AG04449 (cell line): ENCODE results near the gene PCYT1A.

Experiments
- CTCF ChIA-PET: fragments of 350-600 bp; formaldehyde crosslinking; extraction: SDS; loops from one replicate; lab custom pipeline; 2021; ENCODE audit warnings: antibody characterized with exemption; lab: Yijun Ruan, JAX
- POLR2A ChIA-PET: fragments of 400-600, 350-600 bp; formaldehyde crosslinking; extraction: SDS; loops from one replicate; lab custom pipeline; 2020; ENCODE audit warnings: antibody characterized with exemption, inconsistent platforms; lab: Yijun Ruan, JAX
- DNase-seq: peaks from one replicate; pipeline ENCODE4 v3.0.0-alpha.2; 2010; ENCODE audit warnings: low read depth, low spot score
- H3K4me3 ChIP-seq: 2 replicates; pipeline ENCODE4 v1.5.1; 2011; ENCODE audit warnings: low read depth, mild to moderate bottlenecking, control low read depth, low read length
- TF ChIP-seq, protein P1 (sequence below): IDR thresholded peaks from one replicate; pipeline ENCODE4 v1.5.1; 2011; ENCODE audit warnings: mild to moderate bottlenecking, moderate library complexity, low read length, control low read depth, inconsistent platforms; ENCODE audit not compliant: insufficient read depth; ENCODE audit errors: missing control alignments

Gene PCYT1A

DNA sequence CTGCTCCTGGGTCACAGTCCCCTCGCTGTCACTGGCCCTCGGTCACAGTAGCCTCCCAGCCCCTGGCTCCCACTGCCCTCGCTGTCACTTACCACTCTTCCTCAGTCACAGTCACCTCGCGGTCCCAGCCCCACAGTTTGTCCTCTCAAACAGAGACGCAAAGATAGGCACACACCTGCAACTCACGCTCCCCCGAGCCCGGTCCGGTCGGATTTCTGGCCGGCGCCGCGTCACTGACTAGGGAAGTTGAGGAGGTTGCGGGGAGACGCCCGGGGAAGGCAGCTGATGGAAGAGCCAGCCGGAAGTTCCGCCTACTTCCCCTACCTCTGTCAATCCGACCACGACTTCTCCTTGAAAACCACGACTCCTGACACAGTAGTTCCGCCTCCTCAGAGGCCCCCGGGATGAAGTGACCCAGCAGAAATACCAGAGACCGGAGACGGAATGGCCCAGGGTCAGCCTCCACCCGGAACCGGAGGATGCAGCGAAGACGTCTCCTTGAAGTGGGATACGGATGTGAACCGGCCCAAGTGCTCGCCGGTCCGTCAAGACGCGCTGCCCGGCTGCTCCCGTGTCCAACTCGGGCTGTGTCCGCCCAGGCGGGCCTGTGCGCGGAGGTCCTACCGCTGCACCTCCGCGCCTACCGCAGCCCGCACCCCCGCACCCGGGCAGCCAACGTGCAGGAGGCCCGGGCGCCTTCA lies at the start of gene PCYT1A:
Gene PCYT1A, minus strand, starts transcription at position 287 of the 701 bp plus-strand sequence. CDS start 17,195 bp downstream, outside the sequence.
- CTCF ChIA-PET, result no interaction called here
- POLR2A ChIA-PET, result interaction anchor here (0.5 to 1.0 kb wide), 4 partner anchors 11 to 30 kb away, joined by 3 to 5 read pairs (median 4); partner anchors contain the start of gene DYNLT2B
- peak; percentile 69 for DNase-seq
- TF ChIP-seq, protein P1, sequence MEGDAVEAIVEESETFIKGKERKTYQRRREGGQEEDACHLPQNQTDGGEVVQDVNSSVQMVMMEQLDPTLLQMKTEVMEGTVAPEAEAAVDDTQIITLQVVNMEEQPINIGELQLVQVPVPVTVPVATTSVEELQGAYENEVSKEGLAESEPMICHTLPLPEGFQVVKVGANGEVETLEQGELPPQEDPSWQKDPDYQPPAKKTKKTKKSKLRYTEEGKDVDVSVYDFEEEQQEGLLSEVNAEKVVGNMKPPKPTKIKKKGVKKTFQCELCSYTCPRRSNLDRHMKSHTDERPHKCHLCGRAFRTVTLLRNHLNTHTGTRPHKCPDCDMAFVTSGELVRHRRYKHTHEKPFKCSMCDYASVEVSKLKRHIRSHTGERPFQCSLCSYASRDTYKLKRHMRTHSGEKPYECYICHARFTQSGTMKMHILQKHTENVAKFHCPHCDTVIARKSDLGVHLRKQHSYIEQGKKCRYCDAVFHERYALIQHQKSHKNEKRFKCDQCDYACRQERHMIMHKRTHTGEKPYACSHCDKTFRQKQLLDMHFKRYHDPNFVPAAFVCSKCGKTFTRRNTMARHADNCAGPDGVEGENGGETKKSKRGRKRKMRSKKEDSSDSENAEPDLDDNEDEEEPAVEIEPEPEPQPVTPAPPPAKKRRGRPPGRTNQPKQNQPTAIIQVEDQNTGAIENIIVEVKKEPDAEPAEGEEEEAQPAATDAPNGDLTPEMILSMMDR, result no peak
- H3K4me3 ChIP-seq, result peak within 1 kb of the TSS; percentile 98

DNA sequence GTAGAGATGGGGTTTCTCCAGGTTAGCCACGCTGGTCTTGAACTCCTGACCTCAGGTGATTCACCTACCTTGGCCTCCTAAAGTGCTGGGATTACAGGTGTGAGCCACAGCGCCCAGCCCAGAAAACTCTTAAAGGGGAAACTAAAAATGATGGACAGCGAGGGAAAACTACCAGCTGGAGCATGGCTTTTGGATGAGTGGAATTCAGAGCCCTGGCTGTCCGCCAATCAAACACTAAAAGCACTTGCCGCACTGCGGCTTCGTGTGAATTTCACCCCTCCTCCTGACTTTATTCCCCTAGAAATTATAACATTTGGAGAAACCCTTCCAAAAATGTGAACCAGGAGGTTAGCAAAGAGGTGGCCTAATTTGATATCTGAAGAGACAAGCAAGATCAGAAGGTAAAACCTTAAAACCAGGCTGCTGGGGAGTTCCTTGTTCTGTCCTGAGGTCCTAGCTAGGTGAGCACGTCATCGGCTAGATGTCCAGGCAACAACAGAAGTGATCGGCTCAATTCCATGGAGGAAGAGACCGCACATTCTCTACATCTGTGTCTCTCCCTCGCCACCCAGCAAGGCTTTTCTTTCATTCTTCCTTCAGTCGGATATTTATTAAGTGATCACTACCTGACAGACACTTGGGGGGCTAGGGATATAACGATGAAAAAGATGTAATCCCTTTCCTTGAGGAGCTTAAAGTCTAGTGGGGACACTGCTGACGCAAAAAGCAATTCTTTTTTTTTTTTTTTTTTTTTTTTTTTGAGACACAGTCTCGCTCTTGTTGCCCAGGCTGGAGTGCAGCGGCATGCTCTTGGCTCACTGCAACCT lies 49.0 kb upstream of the PCYT1A start:
- H3K4me3 ChIP-seq, result no peak overlapping the region
- CTCF ChIA-PET, result no interaction called here
- POLR2A ChIA-PET, result no interaction called here
- DNase-seq, result no peak
- TF ChIP-seq, protein P1, result no peak

DNA sequence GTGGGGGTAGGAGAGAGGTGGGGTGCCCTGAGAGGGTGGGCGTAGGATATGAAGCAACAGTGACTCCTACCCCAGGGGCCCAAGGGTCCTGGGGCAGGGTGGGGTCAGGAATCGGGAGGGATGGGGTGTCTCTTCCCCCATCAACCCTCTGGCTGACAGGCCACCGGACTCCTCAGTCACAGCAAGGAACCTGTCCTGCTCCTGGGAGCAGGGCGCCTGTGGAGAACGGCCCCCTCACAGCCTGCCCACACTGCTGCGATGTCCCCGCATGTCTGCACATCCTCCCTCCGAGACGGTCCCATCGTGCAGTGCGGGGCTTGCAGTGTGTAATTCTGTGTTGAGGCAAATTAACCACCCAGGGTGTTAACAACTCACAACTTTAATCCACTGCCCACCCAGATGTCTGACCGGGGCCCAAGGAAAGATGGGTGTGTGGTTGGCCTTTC lies 48.0 kb upstream of the PCYT1A start:
- DNase-seq, result no peak
- ChIA-PET POLR2A (no interaction called here), CTCF (no interaction called here)
- no peak overlapping the region for H3K4me3 ChIP-seq
- TF ChIP-seq, protein P1, result no peak

DNA sequence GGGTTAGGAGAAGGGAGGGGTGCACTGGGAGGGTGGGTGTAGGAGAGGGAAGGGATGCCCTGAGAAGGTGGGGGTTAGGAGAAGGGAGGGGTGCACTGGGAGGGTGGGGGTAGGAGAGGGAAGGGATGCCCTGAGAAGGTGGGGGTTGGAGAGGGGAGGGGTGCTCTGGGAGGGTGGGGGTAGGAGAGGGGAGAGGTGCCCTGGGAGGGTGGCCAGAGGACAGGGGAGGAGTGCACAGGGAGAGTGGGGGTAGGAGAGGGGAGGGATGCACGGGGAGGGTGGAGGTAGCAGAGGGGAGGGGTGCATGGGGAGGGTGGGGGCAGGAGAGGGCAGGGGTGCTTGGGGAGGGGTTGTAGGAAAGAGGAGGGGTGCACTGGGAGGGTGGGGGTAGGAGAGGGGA lies 47.5 kb upstream of the PCYT1A start:
- no peak overlapping the region for H3K4me3 ChIP-seq
- DNase-seq, result no peak
- TF ChIP-seq, protein P1, result no peak
- CTCF ChIA-PET, result no interaction called here
- POLR2A ChIA-PET, result no interaction called here

DNA sequence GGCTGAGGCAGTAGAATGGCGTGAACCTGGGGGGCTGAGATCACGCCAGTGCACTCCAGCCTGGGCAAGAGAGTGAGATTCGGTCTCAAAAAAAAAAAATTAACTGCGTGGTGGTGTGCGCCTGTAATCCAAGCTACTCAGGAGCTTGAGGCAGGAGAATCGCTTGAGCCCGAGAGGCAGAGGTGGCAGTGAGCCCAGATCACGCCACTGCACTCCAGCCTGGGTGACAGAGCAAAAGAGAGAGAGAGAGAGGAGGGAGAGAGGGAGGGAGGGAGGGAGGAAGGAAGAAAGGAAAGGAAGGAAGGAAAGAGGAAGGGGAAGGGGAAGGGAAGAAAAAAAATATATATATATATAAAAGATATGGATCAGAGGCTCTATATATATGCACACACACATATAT lies 44.6 kb upstream of the PCYT1A start:
- ChIA-PET POLR2A (no interaction called here), CTCF (no interaction called here)
- DNase-seq, result no peak
- no peak overlapping the region for H3K4me3 ChIP-seq
- TF ChIP-seq, protein P1, result no peak

- no peak overlapping the region for H3K4me3 ChIP-seq
- TF ChIP-seq, protein P1, result no peak
- DNase-seq, result no peak
- CTCF ChIA-PET, result no interaction called here
- POLR2A ChIA-PET, result no interaction called here
Observed at GRCh38 chr3:196327405-196327804, 39.9 kb upstream of the PCYT1A start.
